Measurements from ENCODE around the gene FECH. TPM values are rescaled to one million over a fixed set of nuclear protein-coding genes. Genes with fewer than 3 reads are reported as not detected.

FECH gene
- total and polyA plus RNA-seq, 9 of the 15 experiments (the other 6 are each of a cell fraction or from before 2014, with no cell fraction given): 19.8 to 170 (median 56.8) TPM

- Histone ChIP-seq H3K4me1 (replicated peaks in 1 of 2; ENCODE audit: control insufficient read depth in 2 of 2, insufficient read depth in 2 of 2, low read length in 2 of 2) (no peaks in the 10 kb centered on the region), H3K4me2 (ENCODE audit: insufficient read depth, low read length) (no peak overlapping the region), H3K9me3 (replicated peaks; ENCODE audit: control insufficient read depth, insufficient read depth, low read depth, low read length) (no peaks in the 10 kb centered on the region), H3K79me2 (ENCODE audit: control insufficient read depth, insufficient read depth, low read length) (no peaks in the 10 kb centered on the region), H3K36me3 (ENCODE audit: control insufficient read depth, insufficient read depth, low read length) (no peaks in the 10 kb centered on the region), H2AFZ (ENCODE audit: low read depth, low read length) (no peak overlapping the region), H3K27me3 (ENCODE audit: control insufficient read depth in 2 of 2, insufficient read depth in 2 of 2, low read length in 2 of 2) (peaks cover 14 to 16% of the 10 kb centered on the region in 2 experiments), H4K20me1 (replicated peaks; ENCODE audit: control insufficient read depth, insufficient read depth, low read length) (no peaks in the 10 kb centered on the region), H3K9me1 (ENCODE audit: control insufficient read depth, insufficient read depth, low read length) (no peaks in the 10 kb centered on the region), H3K9ac (ENCODE audit: insufficient read depth in 1 of 2, low read depth in 2 of 2, low read length in 2 of 2) (no peak overlapping the region), H3K27ac (ENCODE audit: extremely low read depth, low read depth, low read length) (no peak overlapping the region), H3K4me3 (no peak overlapping the region)
- POLR2A ChIA-PET: interaction anchor here (0.6 kb wide), 1 partner anchor 758 kb away, joined by 3 read pairs; no protein-coding TSS in a partner anchor
- 6% methylated on average over 14 of the region's 17 CpGs for WGBS (ENCODE audit: insufficient coverage, low coverage, missing lambda C conversion rate)
- CTCF ChIA-PET (ENCODE audit: low intra/inter-chr PET ratio): no interaction called here
- no TSS peak for BruUV-seq (replicated peaks)
- in situ Hi-C loops (cut with MboI): no loop called here
- FAIRE-seq: no peak
- intact Hi-C loops (cut with micrococcal nuclease): no loop called here
- TF ChIP-seq ZNF41 (CRISPR knock-in tag; conservative IDR thresholded peaks at IDR 0.05) (no peak), ZNF121 (CRISPR knock-in tag; conservative IDR thresholded peaks at IDR 0.05) (no peak), ZNF436 (CRISPR knock-in tag; IDR thresholded peaks at IDR 0.05) (no peak), ARHGAP35 (IDR thresholded peaks at IDR 0.05; ENCODE audit: partially characterized antibody) (no peak), ZNF217 (CRISPR knock-in tag; IDR thresholded peaks at IDR 0.05) (no peak), TFAM (CRISPR knock-in tag; conservative IDR thresholded peaks at IDR 0.05) (no peak), ZKSCAN8 (CRISPR knock-in tag; IDR thresholded peaks at IDR 0.05) (no peak), CREBBP (IDR thresholded peaks at IDR 0.05; ENCODE audit: low read depth, low read length) (no peak), RB1 (IDR thresholded peaks at IDR 0.05; ENCODE audit: low read depth) (no peak), ARID4B (CRISPR knock-in tag; IDR thresholded peaks at IDR 0.05) (no peak), ZFX (CRISPR knock-in tag; IDR thresholded peaks at IDR 0.05) (no peak), ZNF274 (IDR thresholded peaks at IDR 0.05; ENCODE audit: borderline replicate concordance, low read depth, low read length) (no peak), SREBF1 (IDR thresholded peaks at IDR 0.05; ENCODE audit: borderline replicate concordance, low read depth, low read length) (no peak), XRCC5 (IDR thresholded peaks at IDR 0.05; ENCODE audit: low read depth, low read length) (no peak), ILK (tag; IDR thresholded peaks at IDR 0.05; ENCODE audit: borderline replicate concordance, low read depth) (no peak), ZNF212 (CRISPR knock-in tag; IDR thresholded peaks at IDR 0.05) (no peak), MED1 (CRISPR knock-in tag; IDR thresholded peaks at IDR 0.05; ENCODE audit: borderline replicate concordance) (no peak)
- no peak for DNase-seq (ENCODE audit: extremely low read depth in 1 of 4, low spot score in 3 of 4)
- peak; percentile 42; the same call in 2 of the 3 replicates for ATAC-seq
These were observed 43.6 kb downstream of the FECH start for GRCh38 chr18:57542812-57543427.
